CMK (cell line): ENCODE data around the gene GDF10.

Source experiments
- DNase-seq: peaks from one replicate; pipeline ENCODE4 v3.0.0-alpha.2; 2010; ENCODE audit warnings: low read depth

Gene GDF10

GRCh38 chr10:47356708-47357107 is 56.7 kb downstream of the GDF10 start:
- no peak for DNase-seq

- no peak for DNase-seq
Measured at GRCh38 chr10:47357131-47357582, 57.2 kb downstream of the GDF10 start.

DNA sequence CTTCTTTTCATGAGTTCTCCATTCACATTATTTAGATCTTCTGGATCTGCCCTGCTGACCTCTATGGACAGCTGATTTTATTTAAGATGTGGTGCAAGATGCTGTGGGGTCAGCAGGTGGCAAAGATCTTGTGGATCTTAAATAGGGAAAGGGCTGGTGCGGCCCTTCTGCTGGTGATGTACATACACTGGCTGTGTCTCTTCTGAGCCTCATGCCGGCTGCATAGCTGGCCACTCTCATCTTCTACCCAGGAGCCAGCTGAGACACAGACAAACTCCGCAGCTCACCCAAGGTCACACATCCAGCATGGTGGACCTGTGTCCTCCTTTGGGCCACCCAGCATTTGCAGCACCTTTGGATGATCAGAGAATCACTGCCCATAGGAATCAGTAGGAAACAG is 57.9 kb downstream of the GDF10 start:
- DNase-seq, result no peak

- no peak for DNase-seq
Measured at GRCh38 chr10:47358457-47358856, 58.5 kb downstream of the GDF10 start.

DNA sequence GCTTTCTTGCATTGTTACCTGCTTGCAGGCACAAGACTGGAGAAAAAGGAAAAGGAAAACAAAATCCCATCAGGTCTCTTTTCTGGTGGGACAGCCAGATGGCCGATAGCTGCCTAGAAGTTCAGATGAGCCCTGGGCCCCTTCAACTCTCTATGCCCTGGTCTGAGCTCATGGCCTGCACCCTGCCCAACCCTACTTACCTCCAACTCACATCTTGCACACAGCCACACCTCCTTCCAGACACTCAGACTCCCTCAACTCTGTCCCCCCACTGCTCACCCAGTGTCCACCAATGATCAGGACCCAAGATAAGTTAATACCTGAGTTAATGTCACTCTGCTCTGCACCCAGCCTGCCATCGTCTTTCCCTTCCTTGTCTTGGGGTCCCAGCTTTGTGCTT is 59.1 kb downstream of the GDF10 start:
- no peak for DNase-seq

GRCh38 chr10:47359626-47360418 is 59.8 kb downstream of the GDF10 start:
- DNase-seq, result no peak

GRCh38 chr10:47360419-47361040 is 60.5 kb downstream of the GDF10 start:
- DNase-seq, result no peak

DNA sequence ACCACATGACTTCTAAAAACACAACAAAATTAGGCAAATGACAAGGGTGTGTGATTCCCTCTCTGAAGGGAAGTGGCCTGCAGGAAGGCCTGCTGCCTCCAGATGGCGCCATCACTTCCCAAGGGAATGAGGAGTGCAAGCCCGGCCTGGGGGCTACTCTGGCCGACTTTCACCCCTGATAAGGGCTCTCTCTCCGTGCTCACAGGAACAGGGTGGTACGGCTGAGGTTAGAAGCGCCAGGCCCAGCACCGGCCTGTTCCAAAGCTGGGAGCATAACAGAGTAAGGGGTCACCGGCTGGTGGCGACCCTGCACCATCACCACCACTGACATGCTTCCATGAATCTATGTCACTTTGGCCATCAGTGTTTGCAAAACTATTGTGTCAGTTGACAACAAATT is 61.3 kb downstream of the GDF10 start:
- DNase-seq, result peak; percentile 36

DNA sequence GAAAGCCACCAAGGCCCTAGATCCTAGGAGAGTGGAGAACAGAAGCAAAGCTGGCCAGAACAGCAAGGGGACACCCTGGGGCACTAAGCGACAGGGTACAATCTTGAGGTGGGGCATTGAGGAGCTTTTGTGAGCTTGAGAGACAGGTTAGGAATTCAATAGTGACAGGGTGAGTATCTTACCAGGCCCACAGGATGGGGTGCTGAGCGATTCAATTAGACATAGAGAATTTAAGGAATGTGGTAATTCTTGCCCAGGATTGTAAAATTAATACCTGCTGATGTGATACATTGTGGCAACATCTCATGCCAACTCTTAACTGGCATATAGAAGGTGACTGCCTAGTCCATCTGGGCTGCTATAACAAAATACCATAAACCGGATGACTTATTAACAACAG is 62.2 kb downstream of the GDF10 start:
- no peak for DNase-seq
